ENCODE data around the gene RGS17. TPM values are rescaled to one million over a fixed set of nuclear protein-coding genes. Genes with fewer than 3 reads are reported as not detected.

The RGS17 gene
- total and polyA plus RNA-seq, 10 of the 15 experiments (the other 5 are each of a cell fraction or from before 2014, with no cell fraction given), result 0.06 to 0.29 (median 0.14) TPM; not detected in 4

- intact Hi-C loops (cut with micrococcal nuclease; ENCODE audit: unreplicated experiment), result no loop called here
Measured at GRCh38 chr6:153056308-153056707, 74.8 kb downstream of the RGS17 start.

More at GRCh38 chr6:153056308-153056707, 74.8 kb downstream of the RGS17 start:
- ATAC-seq (no peak), DNase-seq (ENCODE audit: low read depth, low spot score) (no peak), FAIRE-seq (no peak)
- POLR2A ChIA-PET, result no interaction called here
- Histone ChIP-seq H3K4me2 (ENCODE audit: control insufficient read depth, insufficient read depth) (no peak overlapping the region), H3K4me1 (ENCODE audit: control insufficient read depth, insufficient read depth, low read length) (no peaks in the 10 kb centered on the region), H3K9me3 (replicated peaks; ENCODE audit: control insufficient read depth, insufficient read depth, low read length) (no peaks in the 10 kb centered on the region), H3K79me2 (ENCODE audit: control insufficient read depth, insufficient read depth, low read length) (no peaks in the 10 kb centered on the region), H3K27ac (ENCODE audit: control insufficient read depth, insufficient read depth) (no peak overlapping the region), H2AFZ (ENCODE audit: control insufficient read depth, low read depth, low read length) (no peak overlapping the region), H3K36me3 (ENCODE audit: control insufficient read depth in 2 of 2, insufficient read depth in 2 of 2, low read length in 1 of 2) (no peaks in the 10 kb centered on the region), H3K9ac (ENCODE audit: control insufficient read depth, insufficient read depth, low read length) (no peak overlapping the region), H3K4me3 (no peak overlapping the region), H4K20me1 (ENCODE audit: control insufficient read depth, insufficient read depth) (no peaks in the 10 kb centered on the region), H3K27me3 (replicated peaks in 1 of 2; ENCODE audit: control insufficient read depth in 2 of 2, insufficient read depth in 2 of 2, low read length in 1 of 2) (no peaks in the 10 kb centered on the region; a peak in 1 of 4 replicates)
- CTCF ChIA-PET, result interaction anchor here (1.8 kb wide), 1 partner anchor 174 kb away, joined by 5 read pairs; no protein-coding TSS in a partner anchor
- in situ Hi-C loops (cut with MboI), result loop anchor here (10.0 kb wide), 1 partner anchor 258 kb away; no protein-coding TSS in a partner anchor
- BruUV-seq (replicated peaks), result no TSS peak
- RAD21 ChIA-PET (ENCODE audit: unreplicated experiment), result no interaction called here
- 37% methylated on average over 2 of the region's 2 CpGs for WGBS (ENCODE audit: insufficient coverage, insufficient replicate concordance, low lambda C conversion rate, missing lambda C conversion rate)
- SMC1A ChIA-PET (ENCODE audit: uncharacterized antibody, unreplicated experiment), result no interaction called here
- TF ChIP-seq ZNF592 (IDR thresholded peaks at IDR 0.05) (no peak), LARP7 (IDR thresholded peaks at IDR 0.05) (no peak), IRF5 (IDR thresholded peaks at IDR 0.05; ENCODE audit: borderline replicate concordance) (no peak), HSF1 (IDR thresholded peaks at IDR 0.05; ENCODE audit: low read depth, low read length) (no peak), KAT2A (conservative IDR thresholded peaks at IDR 0.05; ENCODE audit: control insufficient read depth, low read depth, low read length) (no peak), CEBPB (IDR thresholded peaks at IDR 0.05; ENCODE audit: borderline replicate concordance in 1 of 2, low read depth in 2 of 2, low read length in 2 of 2) (no peak), NRF1 (conservative IDR thresholded peaks at IDR 0.05; ENCODE audit: low read depth, low read length) (no peak), DPF2 (IDR thresholded peaks at IDR 0.05) (no peak), POU2F2 (IDR thresholded peaks at IDR 0.05; ENCODE audit: borderline replicate concordance, low read depth, low read length) (no peak), REST (IDR thresholded peaks at IDR 0.05; ENCODE audit: low read depth, low read length) (no peak)
